Tibial artery (tissue), 4 donors: ENCODE measurements around the gene CCNG1.

Experiments
- DNase-seq, 2 donors: peaks; one replicate each; pipeline ENCODE4 v3.0.0-alpha.2; 2019
- H3K27ac ChIP-seq, 2 donors: fragments of 200-600 bp; sonication (generic) in 1 of 2; 1 replicate in 1 of 2; 2 replicates in 1 of 2; pipeline ENCODE4 v1.5.1; 2018 to 2019; ENCODE audit warnings: mild to moderate bottlenecking in 1 of 2
- H3K27me3 ChIP-seq, 2 donors: fragments of 200-600 bp; sonication (generic) in 1 of 2; one replicate each; pipeline versions ENCODE4 v1.5.1 to v1.6.0; 2016 to 2019
- H3K36me3 ChIP-seq, 3 donors: fragments of 200-600 bp; sonication (generic) in 2 of 3; one replicate each; pipeline ENCODE4 v1.5.1; 2016 to 2019; ENCODE audit warnings: mild to moderate bottlenecking in 2 of 3
- H3K4me1 ChIP-seq, 4 donors: fragments of 200-600 bp; sonication (generic) in 2 of 4; 1 replicate in 3 of 4; 2 replicates in 1 of 4; pipeline ENCODE4 v1.5.1; 2016 to 2019
- H3K4me3 ChIP-seq, 2 donors: fragments of 200-600 bp; sonication (generic) in 1 of 2; 1 replicate in 1 of 2; 2 replicates in 1 of 2; pipeline ENCODE4 v1.5.1; 2018 to 2019; ENCODE audit warnings: mild to moderate bottlenecking in 2 of 2
- H3K9me3 ChIP-seq, 3 donors: fragments of 200-600 bp; sonication (generic) in 1 of 3; one replicate each; pipeline ENCODE4 v1.5.1; 2016 to 2019
- CTCF ChIP-seq, 2 experiments: fragments of 200-600 bp in 1 of 2; fragments of 450-650 bp in 1 of 2; IDR thresholded peaks; one replicate each; pipeline ENCODE4 v1.5.1; 2017 to 2019; ENCODE audit warnings: antibody characterized with exemption in 2 of 2, mild to moderate bottlenecking in 1 of 2, moderate library complexity in 1 of 2
- intact Hi-C: fragments of 100-400 bp; cut with DNase I; formaldehyde crosslinking; loops from one replicate; pipeline ENCODE4 v1.15.0; 2023; ENCODE audit warnings: low total_unique reads

Gene CCNG1

GRCh38 chr5:163456029-163456589 is 18.7 kb downstream of the CCNG1 start:
- Histone ChIP-seq H3K36me3 (peaks cover 14 to 32% (median 24%) of the 10 kb centered on the region in 3 donors), H3K27me3 (no peaks in the 10 kb centered on the region), H3K4me1 (peaks cover 0 to 27% (median 9%) of the 10 kb centered on the region in 4 donors), H3K9me3 (no peaks in the 10 kb centered on the region), H3K27ac (no peak overlapping the region), H3K4me3 (no peak overlapping the region)
- DNase-seq = no peak
- intact Hi-C loops = no loop called here
- TF ChIP-seq CTCF (IDR thresholded peaks at IDR 0.05) = no peak

- no peaks in the 10 kb centered on the region for H3K27me3 ChIP-seq
- intact Hi-C loops = no loop called here
- H3K4me1 ChIP-seq = peaks cover 0 to 33% (median 16%) of the 10 kb centered on the region in 4 donors
- DNase-seq = no peak
- H3K9me3 ChIP-seq = no peaks in the 10 kb centered on the region
- peaks cover 11 to 26% (median 18%) of the 10 kb centered on the region in 3 donors for H3K36me3 ChIP-seq
- no peak overlapping the region for H3K4me3 ChIP-seq
- H3K27ac ChIP-seq = no peak overlapping the region
- no peak for TF ChIP-seq CTCF (IDR thresholded peaks at IDR 0.05)
Observed at GRCh38 chr5:163456840-163457239, 19.4 kb downstream of the CCNG1 start.

GRCh38 chr5:163458778-163459385 is 21.5 kb downstream of the CCNG1 start:
- Histone ChIP-seq H3K27ac (peak overlapping the region; percentile 96 to 97), H3K4me1 (peaks cover 0 to 31% (median 16%) of the 10 kb centered on the region in 4 donors), H3K27me3 (no peaks in the 10 kb centered on the region), H3K9me3 (no peaks in the 10 kb centered on the region), H3K36me3 (peaks cover 0 to 17% (median 17%) of the 10 kb centered on the region in 3 donors), H3K4me3 (peak overlapping the region; percentile 68 to 84)
- no peak for DNase-seq
- intact Hi-C loops = no loop called here
- TF ChIP-seq CTCF (IDR thresholded peaks at IDR 0.05) = no peak

- Histone ChIP-seq H3K4me1 (peaks cover 0 to 31% (median 16%) of the 10 kb centered on the region in 4 donors), H3K4me3 (peak overlapping the region; percentile 68 to 84), H3K9me3 (no peaks in the 10 kb centered on the region), H3K36me3 (peaks cover 0 to 15% (median 12%) of the 10 kb centered on the region in 3 donors), H3K27ac (peak overlapping the region; percentile 96 to 97), H3K27me3 (no peaks in the 10 kb centered on the region)
- no peak for DNase-seq
- intact Hi-C loops = no loop called here
- TF ChIP-seq CTCF (IDR thresholded peaks at IDR 0.05) = no peak
Observed at GRCh38 chr5:163459462-163459818, 22.0 kb downstream of the CCNG1 start.

GRCh38 chr5:163459819-163460561 is 22.6 kb downstream of the CCNG1 start, which contains the start of gene NUDCD2:
Gene NUDCD2, minus strand, starts transcription at chr5:163460102. Its CDS starts 52 bp downstream, at chr5:163460050.
- Histone ChIP-seq H3K4me1 (peaks cover 0 to 31% (median 16%) of the 10 kb centered on the region in 4 donors), H3K27me3 (no peaks in the 10 kb centered on the region), H3K4me3 (peak within 1 kb of the TSS; percentile 68 to 84), H3K36me3 (peaks cover 0 to 10% (median 7%) of the 10 kb centered on the region in 3 donors), H3K27ac (peak within 1 kb of the TSS; percentile 96 to 97), H3K9me3 (no peaks in the 10 kb centered on the region)
- peak in 1 of 2 experiments; percentile 8 for TF ChIP-seq CTCF (IDR thresholded peaks at IDR 0.05)
- peak; percentile 96 to 97 for DNase-seq
- intact Hi-C loops = loop anchor here (5.0 kb wide), 1 partner anchor 42 kb away; no protein-coding TSS in a partner anchor
